H1 (cell line): ENCODE results near the gene ACSL4. TPM values are rescaled to one million over a fixed set of nuclear protein-coding genes. Genes with fewer than 3 reads are reported as not detected.

Experiments
- CTCF ChIA-PET: fragments of 300-600 bp; sonication (Branson Sonifier 250); formaldehyde crosslinking; loops from one replicate; lab custom pipeline; 2021; ENCODE audit not compliant: partially characterized antibody; lab: Charles Lee
- POLR2A ChIA-PET: fragments of 300-600 bp; sonication (Branson Sonifier 250); formaldehyde crosslinking; loops from one replicate; lab custom pipeline; 2021; ENCODE audit warnings: inconsistent platforms; ENCODE audit not compliant: partially characterized antibody; lab: Charles Lee
- DNase-seq, 2 experiments: peaks; one replicate each; pipeline versions ENCODE4 v3.0.0 to v3.0.0-alpha.2; 2010 to 2022; ENCODE audit warnings: low spot score in 2 of 2, low read depth in 1 of 2, mixed read lengths in 1 of 2
- FAIRE-seq: peaks from 2 replicates; lab custom pipeline; 2011; peaks lifted over from hg19 to GRCh38; lab: Jason Lieb, UNC
- H2AFZ ChIP-seq: 2 replicates; pipeline ENCODE4 v1.8.1; 2012; ENCODE audit warnings: low read length, inconsistent platforms
- H2AK5ac ChIP-seq: 2 replicates; pipeline ENCODE4 v1.6.1; 2013; ENCODE audit warnings: low read depth, low read length
- H2BK120ac ChIP-seq: replicated peaks from 2 replicates; pipeline ENCODE3; 2013; ENCODE audit warnings: low read depth, low read length, inconsistent platforms
- H2BK12ac ChIP-seq: 2 replicates; pipeline ENCODE4 v1.6.1; 2013; ENCODE audit warnings: low read depth, low read length
- H2BK15ac ChIP-seq: 2 replicates; pipeline ENCODE4 v1.6.1; 2013; ENCODE audit warnings: low read length
- H2BK20ac ChIP-seq: 2 replicates; pipeline ENCODE4 v1.6.1; 2013; ENCODE audit warnings: low read length
- H2BK5ac ChIP-seq: 2 replicates; pipeline ENCODE4 v1.6.1; 2013; ENCODE audit warnings: low read depth, low read length
- H3K14ac ChIP-seq: 2 replicates; pipeline ENCODE4 v1.6.1; 2013; ENCODE audit warnings: inconsistent platforms; ENCODE audit not compliant: insufficient read length
- H3K18ac ChIP-seq: 2 replicates; pipeline ENCODE4 v1.6.1; 2013; ENCODE audit warnings: low read length; ENCODE audit errors: extremely low read depth
- H3K23ac ChIP-seq: 2 replicates; pipeline ENCODE4 v1.6.1; 2013; ENCODE audit warnings: inconsistent platforms; ENCODE audit not compliant: insufficient read length
- H3K23me2 ChIP-seq: 2 replicates; pipeline ENCODE4 v1.6.1; 2013; ENCODE audit warnings: low read depth, low read length
- H3K27ac ChIP-seq: 2 replicates; pipeline ENCODE4 v1.6.1; 2011; ENCODE audit warnings: low read depth, low read length, inconsistent platforms
- H3K27me3 ChIP-seq, 4 experiments: replicated peaks in 1 of 4; 1 replicate in 1 of 4; 2 replicates in 3 of 4; pipeline versions ENCODE4 v1.6.1 to v1.8.1; 2011 to 2013; ENCODE audit warnings: low read length in 3 of 4, mild to moderate bottlenecking in 3 of 4, inconsistent platforms in 2 of 4, mixed read lengths in 2 of 4, moderate library complexity in 1 of 4; ENCODE audit not compliant: control insufficient read depth in 3 of 4, insufficient read depth in 3 of 4; ENCODE audit errors: extremely low read depth in 1 of 4
- H3K36me3 ChIP-seq, 4 experiments: 2 replicates each; pipeline versions ENCODE4 v1.6.1 to v1.8.1; 2011 to 2013; ENCODE audit warnings: mild to moderate bottlenecking in 4 of 4, low read length in 3 of 4, moderate library complexity in 2 of 4, control low read depth in 1 of 4, inconsistent platforms in 1 of 4; ENCODE audit not compliant: insufficient read depth in 4 of 4, control insufficient read depth in 2 of 4
- H3K4ac ChIP-seq: replicated peaks from 2 replicates; pipeline ENCODE3; 2013; ENCODE audit warnings: low read length, low read depth, mixed read lengths, inconsistent platforms; ENCODE audit not compliant: insufficient read length
- H3K4me1 ChIP-seq, 4 experiments: replicated peaks in 1 of 4; 1 replicate in 1 of 4; 2 replicates in 3 of 4; pipeline versions ENCODE4 v1.6.1 to v1.8.1; 2011 to 2013; ENCODE audit warnings: low read length in 3 of 4, inconsistent platforms in 2 of 4, mixed read lengths in 1 of 4; ENCODE audit not compliant: insufficient read depth in 4 of 4, control insufficient read depth in 3 of 4
- H3K4me2 ChIP-seq, 2 experiments: 2 replicates each; pipeline versions ENCODE4 v1.6.1 to v1.8.1; 2011 to 2013; ENCODE audit warnings: low read depth in 2 of 2, low read length in 2 of 2, control low read depth in 1 of 2, inconsistent platforms in 1 of 2, mild to moderate bottlenecking in 1 of 2; ENCODE audit not compliant: insufficient read depth in 1 of 2
- H3K4me3 ChIP-seq, 4 experiments: fragments of 200-600, 300-600 bp in 1 of 4; sonication (generic), shearing (Covaris generic), sonication (Bioruptor Twin) in 1 of 4; 2 replicates each; pipeline versions ENCODE4 v1.5.1 to v1.8.1; 2011 to 2016; ENCODE audit warnings: low read length in 4 of 4, low read depth in 3 of 4, control low read depth in 2 of 4, inconsistent platforms in 2 of 4, mild to moderate bottlenecking in 2 of 4, mixed read lengths in 1 of 4, moderate library complexity in 1 of 4; ENCODE audit not compliant: insufficient read depth in 2 of 4; ENCODE audit errors: extremely low read depth in 1 of 4
- H3K56ac ChIP-seq: replicated peaks from 2 replicates; pipeline ENCODE3; 2013; ENCODE audit warnings: low read depth, mild to moderate bottlenecking, mixed read lengths, low read length, inconsistent platforms; ENCODE audit not compliant: insufficient read length
- H3K79me1 ChIP-seq: 2 replicates; pipeline ENCODE4 v1.6.1; 2013; ENCODE audit warnings: low read depth, low read length, control low read depth
- H3K79me2 ChIP-seq, 2 experiments: 2 replicates each; pipeline versions ENCODE4 v1.6.1 to v1.8.1; 2012 to 2013; ENCODE audit warnings: low read length in 2 of 2, mild to moderate bottlenecking in 2 of 2, inconsistent platforms in 1 of 2; ENCODE audit not compliant: insufficient read depth in 2 of 2, control insufficient read depth in 1 of 2
- H3K9ac ChIP-seq, 4 experiments: replicated peaks in 1 of 4; 1 replicate in 1 of 4; 2 replicates in 3 of 4; pipeline versions ENCODE4 v1.6.1 to v1.8.1; 2011 to 2013; ENCODE audit warnings: low read depth in 3 of 4, low read length in 3 of 4, control low read depth in 2 of 4, mild to moderate bottlenecking in 2 of 4, moderate library complexity in 2 of 4, inconsistent platforms in 1 of 4; ENCODE audit errors: extremely low read depth in 1 of 4
- H3K9me3 ChIP-seq, 2 experiments: 2 replicates each; pipeline versions ENCODE4 v1.6.1 to v1.8.1; 2012 to 2013; ENCODE audit warnings: mild to moderate bottlenecking in 2 of 2, moderate library complexity in 2 of 2, control low read depth in 1 of 2, inconsistent platforms in 1 of 2, low read depth in 1 of 2, low read length in 1 of 2, mixed read lengths in 1 of 2; ENCODE audit not compliant: insufficient read depth in 2 of 2
- H4K20me1 ChIP-seq, 2 experiments: replicated peaks in 1 of 2; 2 replicates each; pipeline versions ENCODE3 to v1.8.1; 2011 to 2013; ENCODE audit warnings: inconsistent platforms in 2 of 2, low read length in 2 of 2, mild to moderate bottlenecking in 1 of 2; ENCODE audit not compliant: insufficient read depth in 2 of 2, control insufficient read depth in 1 of 2
- H4K5ac ChIP-seq: 2 replicates; pipeline ENCODE4 v1.6.1; 2013; ENCODE audit warnings: low read length, low read depth, mixed read lengths, inconsistent platforms; ENCODE audit not compliant: insufficient read length
- H4K8ac ChIP-seq: 2 replicates; pipeline ENCODE4 v1.8.0; 2013; ENCODE audit warnings: mild to moderate bottlenecking, moderate library complexity, low read length, inconsistent platforms; ENCODE audit not compliant: insufficient read depth; ENCODE audit errors: extremely low read depth
- H4K91ac ChIP-seq: replicated peaks from 2 replicates; pipeline ENCODE3; 2013; ENCODE audit warnings: low read length, mixed read lengths, inconsistent platforms; ENCODE audit not compliant: insufficient read length
- PHF8 ChIP-seq: fragments of 200-600 bp; sonication (generic); conservative IDR thresholded peaks from 2 replicates; pipeline ENCODE4 v1.7.1; 2012; ENCODE audit warnings: low read depth, mild to moderate bottlenecking, inconsistent platforms, low read length, moderate library complexity
- POLR2A ChIP-seq, 2 experiments: IDR thresholded peaks; 1 replicate in 1 of 2; 2 replicates in 1 of 2; pipeline ENCODE4 v1.6.1; 2011; ENCODE audit warnings: low read depth in 2 of 2, low read length in 2 of 2, mild to moderate bottlenecking in 2 of 2; ENCODE audit errors: control extremely low read depth in 1 of 2
- SIRT6 ChIP-seq: IDR thresholded peaks from one replicate; pipeline ENCODE4 v1.7.1; 2012; ENCODE audit warnings: low read length, inconsistent platforms
- YY1 ChIP-seq: IDR thresholded peaks from 2 replicates; pipeline ENCODE4 v1.6.1; 2011; ENCODE audit warnings: low read depth, mild to moderate bottlenecking, low read length
- WGBS, 2 experiments: shearing (Covaris generic) in 1 of 2; methylation state at CpG; one replicate each; pipeline versions ENCODE4 v1.1.6 to v1.1.7; 2013 to 2015; ENCODE audit warnings: low lambda C conversion rate in 2 of 2, mixed read lengths in 2 of 2, inconsistent platforms in 1 of 2, low coverage in 1 of 2, missing lambda C conversion rate in 1 of 2; ENCODE audit not compliant: insufficient replicate concordance in 2 of 2, insufficient coverage in 1 of 2, insufficient read length in 1 of 2; ENCODE audit errors: extremely low coverage in 1 of 2, missing lambda C conversion rate in 1 of 2; 5-methylcytosine and 5-hydroxymethylcytosine counted together
- polyA plus RNA-seq, 7 experiments: library from polyadenylated mRNA; depleted of rRNA in 3 of 7; stranded (reverse) in 5 of 7; unstranded in 2 of 7; fragments of >200 nt in 5 of 7; fragments of 200-250 nt in 2 of 7; gene quantifications; 1 replicate in 5 of 7; 2 replicates in 1 of 7; 4 replicates in 1 of 7; pipeline versions ENCODE4 v1.2.1 to v1.2.3, GENCODE V29; 2011 to 2013; ENCODE audit warnings: missing spikeins in 2 of 7, mixed read lengths in 2 of 7
- total RNA-seq: library from RNA; stranded (reverse); fragmentation: NEBNext Ultra II Directional; extraction: Animal tissue kit (Norgen Biotek cat#: 25700); gene quantifications from 2 replicates; pipeline ENCODE4 v1.2.1, GENCODE V29; 2021

Gene ACSL4
- total and polyA plus RNA-seq, 2 of the 8 experiments (the other 6 are each of a cell fraction or from before 2014, with no cell fraction given), result 11.3 to 47.0 TPM

DNA sequence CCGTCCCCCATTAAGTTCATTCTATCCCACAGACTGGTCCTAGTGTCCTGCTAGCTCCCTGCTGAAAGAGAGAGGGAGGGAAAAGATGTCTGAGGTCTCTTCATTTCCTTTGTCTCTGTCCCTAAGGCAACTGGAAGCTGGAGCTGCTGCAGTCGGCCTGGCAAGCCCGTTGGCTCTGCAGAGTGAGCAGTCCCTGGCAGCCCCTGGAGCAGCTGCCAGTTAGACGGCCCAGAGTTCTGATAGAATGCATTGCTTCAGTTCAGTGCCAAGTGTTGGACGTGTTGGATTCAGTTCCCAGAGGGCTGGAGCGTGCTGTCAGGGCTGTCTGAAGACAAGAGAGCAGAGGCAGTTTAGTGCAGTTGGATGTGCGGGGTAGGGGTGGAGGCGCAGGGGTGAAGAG is 109.1 kb downstream of the ACSL4 start:
- Histone ChIP-seq H3K27me3 (peaks cover 0 to 7% (median 5%) of the 10 kb centered on the region in 4 experiments; a peak in 5 of 7 replicates), H3K14ac (no peak overlapping the region), H3K4me3 (no peak overlapping the region), H3K36me3 (no peaks in the 10 kb centered on the region), H3K4ac (no peak overlapping the region), H2BK20ac (no peak overlapping the region), H2AK5ac (no peak overlapping the region), H3K79me1 (no peaks in the 10 kb centered on the region), H2AFZ (no peak overlapping the region), H3K23me2 (peaks cover 4% of the 10 kb centered on the region; the same call in 1 of the 2 replicates), H4K5ac (no peak overlapping the region), H3K56ac (no peak overlapping the region), H3K9me3 (no peaks in the 10 kb centered on the region), H3K9ac (no peak overlapping the region), H2BK5ac (no peak overlapping the region), H2BK15ac (no peak overlapping the region), H2BK12ac (no peak overlapping the region), H3K18ac (no peak overlapping the region), H3K79me2 (no peaks in the 10 kb centered on the region), H3K4me2 (peak overlapping the region; percentile 59 to 61), H4K8ac (no peak overlapping the region), H3K27ac (no peak overlapping the region), H3K23ac (no peak overlapping the region), H4K91ac (no peak overlapping the region), H4K20me1 (no peaks in the 10 kb centered on the region), H3K4me1 (peaks cover 0 to 8% (median 0%) of the 10 kb centered on the region in 4 experiments; a peak in 1 of 7 replicates), H2BK120ac (no peak overlapping the region)
- ChIA-PET CTCF (interaction anchor here (0.6 to 3.1 kb wide), 5 partner anchors 11 to 341 kb away, joined by 3 to 12 read pairs (median 6); no protein-coding TSS in a partner anchor), POLR2A (interaction anchor here (1.5 to 1.7 kb wide), 3 partner anchors 9 to 87 kb away, joined by 3 to 5 read pairs (median 4); partner anchors contain the start of gene NXT2)
- TF ChIP-seq POLR2A (IDR thresholded peaks at IDR 0.05; ENCODE audit: control extremely low read depth in 1 of 2, low read depth in 2 of 2, low read length in 2 of 2), result no peak
- TF ChIP-seq PHF8, result no peak
- no peak for TF ChIP-seq YY1
- TF ChIP-seq SIRT6, result no peak
- FAIRE-seq (no peak), DNase-seq (no peak)
- WGBS, 2 experiments, result 82% methylated on average over 6 of the region's 8 CpGs; no CpG with 5 or more reads in 1 of the 2 experiments
